Fibroblast of lung (primary cell): Measurements from ENCODE around the gene RAB19.

ENCODE experiments used
- CTCF ChIP-seq, 2 donors: IDR thresholded peaks in 1 of 2; conservative IDR thresholded peaks in 1 of 2; 1 replicate in 1 of 2; 2 replicates in 1 of 2; pipeline ENCODE4 v1.5.1; 2011 to 2012; ENCODE audit warnings: low read length in 2 of 2, control low read depth in 1 of 2, inconsistent platforms in 1 of 2, low read depth in 1 of 2, mild to moderate bottlenecking in 1 of 2
- EZH2 ChIP-seq: IDR thresholded peaks from 2 replicates; pipeline ENCODE4 v1.5.1; 2012; ENCODE audit warnings: low read length, control low read depth, mild to moderate bottlenecking; ENCODE audit errors: missing control alignments

- TF ChIP-seq CTCF (conservative IDR thresholded peaks at IDR 0.05 in 1 of 2, IDR thresholded peaks at IDR 0.05 in 1 of 2; ENCODE audit: low read depth in 1 of 2, low read length in 2 of 2) (no peak), EZH2 (no peak)
Observed at GRCh38 chr7:140358412-140359051, 45.3 kb upstream of the RAB19 start.
